A549 (cell line): ENCODE measurements around the gene MRPS18B.

Experiments
- BHLHE40 ChIP-seq: IDR thresholded peaks from 2 replicates; pipeline ENCODE4 v1.6.1; 2012; ENCODE audit warnings: low read depth, low read length, inconsistent platforms
- CHD4 ChIP-seq: fragments of 200-600 bp; sonication (generic); IDR thresholded peaks from 2 replicates; pipeline ENCODE4 v1.6.1; 2016; ENCODE audit warnings: antibody characterized with exemption, mild to moderate bottlenecking, borderline replicate concordance
- CTCF ChIP-seq: fragments of >200 bp; sonication (Bioruptor Twin); formaldehyde crosslinking; IDR thresholded peaks from 3 replicates; pipeline ENCODE4 v1.5.1; 2016
- POLR2A ChIP-seq: IDR thresholded peaks from 2 replicates; pipeline ENCODE4 v1.6.1; 2012; ENCODE audit warnings: mild to moderate bottlenecking, low read length

- no peak for TF ChIP-seq BHLHE40
- no peak for TF ChIP-seq CHD4
- no peak for TF ChIP-seq POLR2A
- no peak for TF ChIP-seq CTCF
Measured at GRCh38 chr6:30619561-30619960, 1.9 kb downstream of the MRPS18B start.
